Measurements from ENCODE around the gene SET. TPM values are rescaled to one million over a fixed set of nuclear protein-coding genes. Genes with fewer than 3 reads are reported as not detected.
"Not testable (repeated sequence)": the region's sequence is repeated elsewhere in the genome, so short reads cannot be mapped to it uniquely, and the experiment has no call there.

Gene SET
- total RNA-seq, 1 donor from 2014 or later: 197 TPM

DNA sequence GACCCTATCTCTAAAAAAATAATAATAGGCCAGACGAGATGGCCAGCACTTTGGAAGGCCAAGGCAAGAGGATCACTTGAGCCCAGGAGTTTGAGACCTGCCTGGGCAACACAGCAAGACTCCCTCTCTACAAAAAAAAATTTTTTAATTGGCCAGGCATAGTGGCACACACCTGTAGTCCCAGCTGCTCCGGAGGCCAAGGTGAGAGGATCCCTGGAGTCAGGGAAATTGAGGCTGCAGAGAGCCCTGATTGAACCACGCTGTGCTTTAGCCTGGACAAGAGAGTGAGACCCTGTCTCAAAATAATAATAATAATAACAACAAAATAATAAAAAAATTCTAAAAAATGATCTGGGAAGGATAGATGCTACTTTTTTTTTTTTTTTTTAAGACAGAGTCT is 31.2 kb upstream of the SET start:
- H3K27ac ChIP-seq: no peak overlapping the region
- TF ChIP-seq, protein P1, sequence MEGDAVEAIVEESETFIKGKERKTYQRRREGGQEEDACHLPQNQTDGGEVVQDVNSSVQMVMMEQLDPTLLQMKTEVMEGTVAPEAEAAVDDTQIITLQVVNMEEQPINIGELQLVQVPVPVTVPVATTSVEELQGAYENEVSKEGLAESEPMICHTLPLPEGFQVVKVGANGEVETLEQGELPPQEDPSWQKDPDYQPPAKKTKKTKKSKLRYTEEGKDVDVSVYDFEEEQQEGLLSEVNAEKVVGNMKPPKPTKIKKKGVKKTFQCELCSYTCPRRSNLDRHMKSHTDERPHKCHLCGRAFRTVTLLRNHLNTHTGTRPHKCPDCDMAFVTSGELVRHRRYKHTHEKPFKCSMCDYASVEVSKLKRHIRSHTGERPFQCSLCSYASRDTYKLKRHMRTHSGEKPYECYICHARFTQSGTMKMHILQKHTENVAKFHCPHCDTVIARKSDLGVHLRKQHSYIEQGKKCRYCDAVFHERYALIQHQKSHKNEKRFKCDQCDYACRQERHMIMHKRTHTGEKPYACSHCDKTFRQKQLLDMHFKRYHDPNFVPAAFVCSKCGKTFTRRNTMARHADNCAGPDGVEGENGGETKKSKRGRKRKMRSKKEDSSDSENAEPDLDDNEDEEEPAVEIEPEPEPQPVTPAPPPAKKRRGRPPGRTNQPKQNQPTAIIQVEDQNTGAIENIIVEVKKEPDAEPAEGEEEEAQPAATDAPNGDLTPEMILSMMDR (IDR thresholded peaks at IDR 0.05): no peak
- intact Hi-C loops (cut with DNase I): no loop called here
- H3K9me3 ChIP-seq: no peaks in the 10 kb centered on the region
- DNase-seq (no peak), ATAC-seq (no peak)
- no peak overlapping the region for H3K4me3 ChIP-seq
- no peaks in the 10 kb centered on the region for H3K36me3 ChIP-seq
- H3K27me3 ChIP-seq (ENCODE audit: low read depth): no peaks in the 10 kb centered on the region
- H3K4me1 ChIP-seq: no peaks in the 10 kb centered on the region

DNA sequence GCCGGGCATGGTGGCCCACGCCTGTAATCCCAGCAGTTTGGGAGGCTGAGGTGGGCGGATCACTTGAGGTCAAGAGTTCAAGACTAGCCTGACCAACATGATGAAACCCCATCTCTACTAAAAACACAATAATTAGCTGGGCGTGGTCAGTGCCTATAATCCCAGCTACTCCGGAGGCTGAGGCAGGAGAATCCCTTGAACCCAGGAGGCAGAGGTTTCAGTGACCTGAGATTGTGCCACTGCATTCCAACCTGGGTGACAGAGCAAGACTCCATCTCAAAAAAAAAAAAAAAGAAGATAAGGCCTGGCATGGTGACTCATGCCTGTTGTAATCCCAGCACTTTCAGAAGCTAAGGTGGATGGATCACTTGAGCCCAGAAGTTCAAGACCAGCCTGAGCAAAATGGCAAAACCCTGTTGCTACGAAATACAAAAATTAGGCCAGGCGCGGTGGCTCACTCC is 22.5 kb upstream of the SET start:
- H3K27ac ChIP-seq; H3K4me1 ChIP-seq; H3K9me3 ChIP-seq; H3K36me3 ChIP-seq; H3K4me3 ChIP-seq; ATAC-seq; H3K27me3 ChIP-seq (ENCODE audit: low read depth); DNase-seq; intact Hi-C loops (cut with DNase I): not testable (repeated sequence)

DNA sequence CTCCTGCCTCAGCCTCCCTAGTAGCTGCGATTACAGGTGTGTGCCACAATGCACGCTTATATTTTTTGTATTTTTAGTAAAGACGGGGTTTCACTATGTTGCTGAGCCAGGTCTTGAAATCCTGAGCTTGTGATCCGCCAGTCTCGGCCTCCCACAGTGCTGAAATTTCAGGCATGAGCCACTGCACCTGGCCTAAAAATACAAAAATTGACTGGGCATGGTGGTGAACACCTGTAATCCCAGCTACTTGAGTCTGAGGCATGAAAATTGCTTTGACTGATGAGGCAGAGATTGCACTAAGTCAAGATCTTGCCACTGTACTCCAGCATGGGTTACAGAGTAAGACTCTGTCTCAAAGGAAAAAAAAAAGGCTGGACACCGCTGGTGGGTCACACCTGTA is 19.2 kb upstream of the SET start:
- DNase-seq (no peak), ATAC-seq (no peak)
- no peak overlapping the region for H3K4me3 ChIP-seq
- H3K36me3 ChIP-seq: no peaks in the 10 kb centered on the region
- H3K27ac ChIP-seq: no peak overlapping the region
- TF ChIP-seq, protein P1 (IDR thresholded peaks at IDR 0.05): no peak
- no peaks in the 10 kb centered on the region for H3K9me3 ChIP-seq
- no peaks in the 10 kb centered on the region for H3K4me1 ChIP-seq
- H3K27me3 ChIP-seq (ENCODE audit: low read depth): no peaks in the 10 kb centered on the region
- intact Hi-C loops (cut with DNase I): no loop called here

DNA sequence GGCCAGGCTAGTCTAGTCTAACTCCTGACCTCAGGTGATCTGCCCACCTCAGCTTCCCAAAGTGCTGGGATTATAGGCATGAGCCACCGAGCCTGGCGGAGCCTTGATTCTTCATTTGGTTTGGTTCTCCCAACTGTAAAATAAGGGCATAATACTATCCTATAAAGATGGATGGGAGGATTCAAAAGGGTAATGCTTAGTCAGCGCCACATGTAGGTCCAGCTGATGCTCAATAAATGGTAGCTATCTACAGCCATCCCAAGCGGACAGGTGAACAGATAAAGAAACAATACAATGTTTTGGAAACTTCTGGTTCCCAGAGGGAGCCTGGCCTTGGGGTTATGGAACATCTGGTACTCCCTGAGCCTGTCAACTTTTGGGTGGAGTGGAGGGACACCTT is 13.6 kb upstream of the SET start:
- no peak for ATAC-seq
- intact Hi-C loops (cut with DNase I): no loop called here
- DNase-seq: no peak
- TF ChIP-seq, protein P1 (IDR thresholded peaks at IDR 0.05): no peak
- Histone ChIP-seq H3K4me3 (no peak overlapping the region), H3K9me3 (no peaks in the 10 kb centered on the region), H3K27ac (no peak overlapping the region), H3K27me3 (ENCODE audit: low read depth) (no peaks in the 10 kb centered on the region), H3K36me3 (peaks cover 5% of the 10 kb centered on the region), H3K4me1 (no peaks in the 10 kb centered on the region)

DNA sequence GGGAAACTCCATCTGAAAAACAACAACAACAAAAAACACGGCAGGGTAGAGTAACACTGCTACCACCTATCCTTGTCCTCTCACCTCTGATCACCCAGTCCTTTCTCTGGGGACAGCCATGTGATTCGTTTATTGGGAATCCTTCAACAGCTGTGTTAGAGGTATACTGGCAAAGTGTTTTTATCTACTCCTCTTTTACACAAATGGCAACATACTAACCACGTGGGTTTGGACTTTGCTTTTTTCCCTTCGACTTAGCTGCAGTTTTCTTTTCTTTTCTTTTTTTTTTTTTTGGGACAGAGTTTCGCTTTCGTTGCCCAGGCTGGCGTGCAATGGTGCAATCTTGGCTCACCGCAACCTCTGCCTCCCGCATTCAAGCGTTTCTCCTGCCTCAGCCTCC is 11.2 kb upstream of the SET start:
- Histone ChIP-seq H3K27ac (no peak overlapping the region), H3K4me1 (peaks cover 5% of the 10 kb centered on the region), H3K27me3 (ENCODE audit: low read depth) (no peaks in the 10 kb centered on the region), H3K4me3 (no peak overlapping the region), H3K9me3 (no peaks in the 10 kb centered on the region), H3K36me3 (peaks cover 5% of the 10 kb centered on the region)
- peak; percentile 6 for DNase-seq
- ATAC-seq: no peak
- TF ChIP-seq, protein P1 (IDR thresholded peaks at IDR 0.05): no peak
- intact Hi-C loops (cut with DNase I): no loop called here

DNA sequence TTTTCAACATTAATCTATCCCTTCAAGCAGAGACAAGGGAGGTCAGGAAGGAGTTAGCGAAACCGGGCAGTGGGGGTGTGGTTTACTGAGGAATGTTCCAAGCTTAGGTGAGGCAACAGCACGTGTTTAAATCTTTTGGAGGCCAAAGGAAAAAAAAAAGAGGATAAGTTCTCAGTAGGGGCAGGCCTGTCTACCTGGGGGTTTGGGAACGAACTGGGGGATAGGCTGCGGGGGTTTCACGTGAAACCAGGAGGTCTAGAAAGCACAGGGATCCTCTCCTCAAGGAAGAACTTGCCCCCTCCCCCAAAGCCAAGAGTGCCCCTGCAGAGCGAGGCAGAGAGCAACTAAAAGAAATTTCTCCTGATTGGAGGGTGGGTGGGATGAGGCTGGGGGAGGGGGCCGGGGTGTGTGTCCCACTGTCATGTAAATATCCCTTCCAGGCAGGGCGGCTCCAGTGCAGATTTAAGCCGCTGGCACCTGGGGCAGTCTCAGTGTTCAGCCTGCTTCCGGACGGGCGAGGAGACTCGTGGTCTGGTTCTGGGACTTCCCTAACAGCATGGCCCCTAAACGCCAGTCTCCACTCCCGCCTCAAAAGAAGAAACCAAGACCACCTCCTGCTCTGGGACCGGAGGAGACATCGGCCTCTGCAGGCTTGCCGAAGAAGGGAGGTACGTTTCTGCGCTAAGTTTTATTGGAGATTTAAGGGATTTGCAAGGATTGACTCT is 5.5 kb upstream of the SET start:
- Histone ChIP-seq H3K4me1 (peaks cover 56% of the 10 kb centered on the region), H3K27ac (peak overlapping the region; percentile 89), H3K9me3 (no peaks in the 10 kb centered on the region), H3K27me3 (ENCODE audit: low read depth) (no peaks in the 10 kb centered on the region), H3K36me3 (no peaks in the 10 kb centered on the region), H3K4me3 (peak overlapping the region; percentile 79)
- intact Hi-C loops (cut with DNase I): no loop called here
- peak; percentile 74 for DNase-seq
- peak; percentile 58 to 80 for ATAC-seq
- TF ChIP-seq, protein P1 (IDR thresholded peaks at IDR 0.05): no peak

All from lower lobe of right lung (tissue), 2 donors.